Astrocyte (in vitro differentiated cells and primary cell): ENCODE data around the gene UGT1A7. TPM values are rescaled to one million over a fixed set of nuclear protein-coding genes. Genes with fewer than 3 reads are reported as not detected.
"Not testable (repeated sequence)": the region's sequence is repeated elsewhere in the genome, so short reads cannot be mapped to it uniquely, and the experiment has no call there.

Experiments used
- DNase-seq: peaks from one replicate; pipeline ENCODE4 v3.0.0-alpha.2; 2010; ENCODE audit warnings: low read depth
- FAIRE-seq: peaks from 2 replicates; lab custom pipeline; 2011; peaks lifted over from hg19 to GRCh38; lab: Jason Lieb, UNC
- H2AFZ ChIP-seq: 2 replicates; pipeline ENCODE4 v1.6.0; 2012; ENCODE audit warnings: low read depth, low read length, inconsistent platforms
- H3K27ac ChIP-seq: 2 replicates; pipeline ENCODE4 v1.5.1; 2011; ENCODE audit warnings: low read depth, low read length, inconsistent platforms
- H3K27me3 ChIP-seq: 2 replicates; pipeline ENCODE4 v1.6.0; 2011; ENCODE audit warnings: low read length, inconsistent platforms; ENCODE audit not compliant: insufficient read depth
- H3K36me3 ChIP-seq: 2 replicates; pipeline ENCODE4 v1.5.1; 2011; ENCODE audit warnings: low read length, inconsistent platforms; ENCODE audit not compliant: insufficient read depth
- H3K4me1 ChIP-seq: 2 replicates; pipeline ENCODE4 v1.5.1; 2011; ENCODE audit warnings: low read length, inconsistent platforms; ENCODE audit not compliant: insufficient read depth
- H3K4me2 ChIP-seq: 2 replicates; pipeline ENCODE4 v1.6.0; 2012; ENCODE audit warnings: low read length, inconsistent platforms
- H3K4me3 ChIP-seq: 2 replicates; pipeline ENCODE4 v1.5.1; 2011; ENCODE audit warnings: low read depth, mild to moderate bottlenecking, low read length, inconsistent platforms; ENCODE audit not compliant: insufficient read depth
- H3K79me2 ChIP-seq: 2 replicates; pipeline ENCODE4 v1.6.0; 2012; ENCODE audit warnings: mild to moderate bottlenecking, low read length, inconsistent platforms; ENCODE audit not compliant: insufficient read depth
- H3K9ac ChIP-seq: 2 replicates; pipeline ENCODE4 v1.6.0; 2012; ENCODE audit warnings: mild to moderate bottlenecking, low read length, inconsistent platforms
- H3K9me3 ChIP-seq: 2 replicates; pipeline ENCODE4 v1.5.1; 2012; ENCODE audit warnings: low read depth, mild to moderate bottlenecking, low read length, inconsistent platforms; ENCODE audit not compliant: insufficient read depth
- H4K20me1 ChIP-seq: 2 replicates; pipeline ENCODE4 v1.6.0; 2012; ENCODE audit warnings: low read length, inconsistent platforms; ENCODE audit not compliant: insufficient read depth
- H3K27ac Mint-ChIP-seq: one replicate; pipeline ENCODE4 v1.8.0; 2021; ENCODE audit warnings: mild to moderate bottlenecking, mixed read lengths; ENCODE audit not compliant: unreplicated experiment
- H3K27me3 Mint-ChIP-seq: one replicate; pipeline ENCODE4 v1.8.0; 2021; ENCODE audit warnings: low read depth, mixed read lengths; ENCODE audit not compliant: unreplicated experiment
- H3K36me3 Mint-ChIP-seq: one replicate; pipeline ENCODE4 v1.8.0; 2021; ENCODE audit warnings: low read depth, mixed read lengths; ENCODE audit not compliant: unreplicated experiment
- H3K4me1 Mint-ChIP-seq: one replicate; pipeline ENCODE4 v1.8.0; 2021; ENCODE audit warnings: low read depth, mixed read lengths; ENCODE audit not compliant: unreplicated experiment
- H3K4me3 Mint-ChIP-seq: one replicate; pipeline ENCODE4 v1.8.0; 2021; ENCODE audit warnings: mild to moderate bottlenecking, moderate library complexity, mixed read lengths; ENCODE audit not compliant: unreplicated experiment
- H3K9me3 Mint-ChIP-seq: one replicate; pipeline ENCODE4 v1.8.0; 2021; ENCODE audit warnings: mild to moderate bottlenecking, mixed read lengths; ENCODE audit not compliant: unreplicated experiment
- EZH2 ChIP-seq: IDR thresholded peaks from 2 replicates; pipeline ENCODE4 v1.6.1; 2012; ENCODE audit warnings: mild to moderate bottlenecking, low read length, inconsistent platforms; ENCODE audit not compliant: insufficient read depth
- total RNA-seq: library from RNA; stranded (reverse); gene quantifications from 2 replicates; pipeline ENCODE4 v1.2.1, GENCODE V29; 2021
- TF ChIP-seq, protein P1 (sequence below): IDR thresholded peaks from 2 replicates; pipeline ENCODE4 v1.5.1; 2011; ENCODE audit warnings: low read depth, mild to moderate bottlenecking, inconsistent platforms, low read length, moderate library complexity; ENCODE audit not compliant: insufficient read depth

The UGT1A7 gene
- total RNA-seq, 1 donor from 2014 or later: not detected

DNA sequence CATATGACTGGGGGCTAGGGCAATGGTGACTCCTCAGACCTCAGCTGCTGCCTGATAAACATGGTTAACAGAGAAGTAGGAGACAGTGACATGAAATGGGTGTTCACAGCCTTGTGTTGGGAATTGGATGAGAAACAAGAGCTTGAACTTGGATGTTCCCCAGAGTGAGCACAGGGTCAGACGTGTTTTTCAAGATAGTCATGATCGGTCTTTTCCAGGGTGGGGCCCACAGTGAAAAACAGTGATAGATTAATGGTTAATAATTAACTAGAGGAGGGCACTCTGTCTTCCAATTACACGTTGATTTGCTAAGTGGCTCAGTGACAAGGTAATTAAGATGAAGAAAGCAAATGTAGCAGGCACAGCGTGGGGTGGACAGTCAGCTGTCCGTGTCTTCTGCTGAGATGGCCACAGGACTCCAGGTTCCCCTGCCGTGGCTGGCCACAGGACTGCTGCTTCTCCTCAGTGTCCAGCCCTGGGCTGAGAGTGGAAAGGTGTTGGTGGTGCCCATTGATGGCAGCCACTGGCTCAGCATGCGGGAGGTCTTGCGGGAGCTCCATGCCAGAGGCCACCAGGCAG lies 47.1 kb downstream of the UGT1A7 start, which contains the start of gene UGT1A3:
TSS of gene UGT1A3 (plus strand) at position 320 of the 579 bp plus-strand sequence. CDS start at position 405, 85 bp downstream.
- H3K79me2 ChIP-seq: no peaks in the 10 kb centered on the region
- H4K20me1 ChIP-seq: no peaks in the 10 kb centered on the region
- no peak within 1 kb of the TSS for H3K4me3 Mint-ChIP-seq
- no peak within 1 kb of the TSS for H3K9ac ChIP-seq
- FAIRE-seq (no peak), DNase-seq (no peak)
- H3K4me3 ChIP-seq: no peak within 1 kb of the TSS
- no peak within 1 kb of the TSS for H2AFZ ChIP-seq
- TF ChIP-seq, protein P1, sequence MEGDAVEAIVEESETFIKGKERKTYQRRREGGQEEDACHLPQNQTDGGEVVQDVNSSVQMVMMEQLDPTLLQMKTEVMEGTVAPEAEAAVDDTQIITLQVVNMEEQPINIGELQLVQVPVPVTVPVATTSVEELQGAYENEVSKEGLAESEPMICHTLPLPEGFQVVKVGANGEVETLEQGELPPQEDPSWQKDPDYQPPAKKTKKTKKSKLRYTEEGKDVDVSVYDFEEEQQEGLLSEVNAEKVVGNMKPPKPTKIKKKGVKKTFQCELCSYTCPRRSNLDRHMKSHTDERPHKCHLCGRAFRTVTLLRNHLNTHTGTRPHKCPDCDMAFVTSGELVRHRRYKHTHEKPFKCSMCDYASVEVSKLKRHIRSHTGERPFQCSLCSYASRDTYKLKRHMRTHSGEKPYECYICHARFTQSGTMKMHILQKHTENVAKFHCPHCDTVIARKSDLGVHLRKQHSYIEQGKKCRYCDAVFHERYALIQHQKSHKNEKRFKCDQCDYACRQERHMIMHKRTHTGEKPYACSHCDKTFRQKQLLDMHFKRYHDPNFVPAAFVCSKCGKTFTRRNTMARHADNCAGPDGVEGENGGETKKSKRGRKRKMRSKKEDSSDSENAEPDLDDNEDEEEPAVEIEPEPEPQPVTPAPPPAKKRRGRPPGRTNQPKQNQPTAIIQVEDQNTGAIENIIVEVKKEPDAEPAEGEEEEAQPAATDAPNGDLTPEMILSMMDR: no peak
- TF ChIP-seq EZH2: no peak
- peaks cover 4% of the 10 kb centered on the region for H3K36me3 Mint-ChIP-seq
- no peak within 1 kb of the TSS for H3K27ac ChIP-seq
- H3K27me3 ChIP-seq: no peaks in the 10 kb centered on the region
- H3K4me2 ChIP-seq: no peak within 1 kb of the TSS
- H3K4me1 Mint-ChIP-seq: no peaks in the 10 kb centered on the region
- no peaks in the 10 kb centered on the region for H3K4me1 ChIP-seq
- H3K36me3 ChIP-seq: no peaks in the 10 kb centered on the region
- no peak within 1 kb of the TSS for H3K27ac Mint-ChIP-seq
- no peaks in the 10 kb centered on the region for H3K9me3 ChIP-seq
- peaks cover 5% of the 10 kb centered on the region for H3K9me3 Mint-ChIP-seq
- H3K27me3 Mint-ChIP-seq: peaks cover 34% of the 10 kb centered on the region

DNA sequence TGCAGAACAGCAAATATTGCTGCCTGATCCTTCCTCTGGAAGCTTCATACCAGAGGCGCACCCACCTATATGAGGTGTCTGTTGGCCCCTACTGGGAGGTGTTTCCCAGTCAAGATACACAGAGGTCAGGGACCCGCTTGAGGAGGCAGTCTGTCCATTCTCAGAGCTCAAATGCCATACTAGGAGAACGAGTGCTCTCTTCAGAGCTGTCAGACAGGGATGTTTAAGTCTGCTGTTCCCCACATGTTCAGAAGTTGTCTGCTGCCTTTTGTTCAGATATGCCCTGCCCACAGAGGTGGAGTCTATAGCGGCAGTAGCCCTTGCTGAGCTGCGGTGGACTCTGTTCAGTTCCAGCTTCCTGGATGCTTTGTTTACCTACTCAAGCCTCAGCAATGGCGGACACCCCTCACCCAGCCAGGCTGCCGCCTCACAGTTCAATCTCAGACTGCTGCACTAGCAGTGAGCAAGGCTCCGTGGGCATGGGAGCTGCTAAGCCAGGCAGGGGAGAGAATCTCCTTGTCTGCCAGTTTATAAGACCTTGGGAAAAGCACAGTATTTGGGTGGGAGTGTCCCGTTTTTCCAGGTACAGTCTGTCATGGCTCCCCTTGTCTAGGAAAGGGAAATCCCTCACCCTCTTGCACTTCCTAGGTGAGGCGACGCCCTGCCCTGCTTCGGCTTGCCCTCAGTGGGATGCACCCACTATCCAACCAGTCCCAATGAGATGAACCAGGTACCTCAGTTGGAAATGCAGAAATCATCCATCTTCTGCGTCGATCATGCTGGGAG lies 55.4 kb downstream of the UGT1A7 start:
- peaks cover 20% of the 10 kb centered on the region for H3K27me3 Mint-ChIP-seq
- not testable (repeated sequence) for H3K9me3 Mint-ChIP-seq, H3K4me1 Mint-ChIP-seq, H2AFZ ChIP-seq, H3K27ac ChIP-seq, H4K20me1 ChIP-seq, H3K4me1 ChIP-seq, H3K9ac ChIP-seq, H3K4me3 ChIP-seq, H3K27ac Mint-ChIP-seq, H3K79me2 ChIP-seq, H3K36me3 Mint-ChIP-seq, H3K27me3 ChIP-seq, H3K36me3 ChIP-seq, H3K9me3 ChIP-seq, H3K4me2 ChIP-seq, H3K4me3 Mint-ChIP-seq, DNase-seq, FAIRE-seq

DNA sequence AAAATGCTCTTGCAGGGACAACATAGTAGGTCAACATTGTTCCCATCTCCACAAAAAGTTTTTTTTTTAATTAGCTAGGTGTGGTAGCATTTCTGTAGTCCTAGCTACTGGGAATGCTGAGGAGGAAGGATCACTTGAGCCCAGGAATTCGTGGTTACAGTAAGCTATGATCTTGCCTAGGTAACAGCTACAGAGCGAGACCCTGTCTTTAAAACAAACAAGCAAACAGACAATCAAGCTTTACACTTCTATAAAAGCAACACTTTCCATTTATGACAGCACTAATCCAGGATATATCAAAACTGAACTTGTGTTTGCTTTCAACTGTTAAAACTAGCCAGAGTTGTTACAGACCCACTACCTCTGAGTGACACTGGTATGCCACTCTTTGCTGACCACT lies 59.2 kb downstream of the UGT1A7 start:
- Histone ChIP-seq H4K20me1 (no peaks in the 10 kb centered on the region), H3K9ac (no peak overlapping the region), H3K27ac (no peak overlapping the region), H3K4me1 (no peaks in the 10 kb centered on the region), H3K9me3 (no peaks in the 10 kb centered on the region), H2AFZ (no peak overlapping the region), H3K27me3 (no peaks in the 10 kb centered on the region), H3K79me2 (no peaks in the 10 kb centered on the region), H3K36me3 (no peaks in the 10 kb centered on the region), H3K4me2 (no peak overlapping the region), H3K4me3 (no peak overlapping the region)
- peaks cover 6% of the 10 kb centered on the region for H3K9me3 Mint-ChIP-seq
- no peak overlapping the region for H3K4me3 Mint-ChIP-seq
- DNase-seq (no peak), FAIRE-seq (no peak)
- H3K36me3 Mint-ChIP-seq: no peaks in the 10 kb centered on the region
- H3K27ac Mint-ChIP-seq: no peak overlapping the region
- no peaks in the 10 kb centered on the region for H3K4me1 Mint-ChIP-seq
- TF ChIP-seq, protein P1: no peak
- TF ChIP-seq EZH2: no peak
- H3K27me3 Mint-ChIP-seq: peaks cover 32% of the 10 kb centered on the region
